WTC11 (cell line): ENCODE results near the gene TNFRSF13B.

Source experiments
- ATF1 ChIP-seq: sonication (generic); formaldehyde crosslinking; IDR thresholded peaks from 2 replicates; pipeline ENCODE4 v1.8.1; 2023; ENCODE audit warnings: mild to moderate bottlenecking, moderate library complexity, missing genetic modification reagents
- ATF2 ChIP-seq: sonication (generic); formaldehyde crosslinking; IDR thresholded peaks from 2 replicates; pipeline ENCODE4 v1.8.1; 2022; ENCODE audit warnings: low read depth, missing genetic modification reagents, borderline replicate concordance
- CTCF ChIP-seq: fragments of 200-600 bp; IDR thresholded peaks from 2 replicates; pipeline ENCODE4 v1.8.0; 2022; ENCODE audit warnings: antibody characterized with exemption
- E2F1 ChIP-seq: sonication (generic); formaldehyde crosslinking; IDR thresholded peaks from 2 replicates; pipeline ENCODE4 v1.8.0; 2022; ENCODE audit warnings: mild to moderate bottlenecking, missing genetic modification reagents
- FOXP4 ChIP-seq: sonication (generic); formaldehyde crosslinking; IDR thresholded peaks from 2 replicates; pipeline ENCODE4 v1.8.0; 2022; ENCODE audit warnings: mild to moderate bottlenecking, missing genetic modification reagents
- MAX ChIP-seq: sonication (generic); formaldehyde crosslinking; IDR thresholded peaks from 2 replicates; pipeline ENCODE4 v1.8.0; 2022; ENCODE audit warnings: mild to moderate bottlenecking, missing genetic modification reagents
- MLX ChIP-seq: sonication (generic); formaldehyde crosslinking; IDR thresholded peaks from 2 replicates; pipeline ENCODE4 v1.8.1; 2023; ENCODE audit warnings: mild to moderate bottlenecking, missing genetic modification reagents, moderate library complexity
- MYBL2 ChIP-seq: sonication (generic); formaldehyde crosslinking; IDR thresholded peaks from 2 replicates; pipeline ENCODE4 v1.8.1; 2023; ENCODE audit warnings: mild to moderate bottlenecking, moderate library complexity, missing genetic modification reagents
- PRDM15 ChIP-seq: sonication (generic); formaldehyde crosslinking; IDR thresholded peaks from 2 replicates; pipeline ENCODE4 v1.8.0; 2022; ENCODE audit warnings: missing genetic modification reagents
- PREB ChIP-seq: sonication (generic); formaldehyde crosslinking; IDR thresholded peaks from 2 replicates; pipeline ENCODE4 v1.8.1; 2022; ENCODE audit warnings: mild to moderate bottlenecking, missing genetic modification reagents, moderate library complexity, borderline replicate concordance
- RELA ChIP-seq: sonication (generic); formaldehyde crosslinking; IDR thresholded peaks from 2 replicates; pipeline ENCODE4 v1.8.1; 2022; ENCODE audit warnings: missing genetic modification reagents, mild to moderate bottlenecking, borderline replicate concordance
- SMAD3 ChIP-seq: sonication (generic); formaldehyde crosslinking; IDR thresholded peaks from 2 replicates; pipeline ENCODE4 v1.8.0; 2022; ENCODE audit warnings: missing genetic modification reagents, mild to moderate bottlenecking, borderline replicate concordance
- ZNF121 ChIP-seq: sonication (generic); formaldehyde crosslinking; IDR thresholded peaks from 2 replicates; pipeline ENCODE4 v1.8.0; 2023; ENCODE audit warnings: missing genetic modification reagents
- ZNF281 ChIP-seq: sonication (generic); formaldehyde crosslinking; IDR thresholded peaks from 2 replicates; pipeline ENCODE4 v1.8.0; 2023; ENCODE audit warnings: mild to moderate bottlenecking, missing genetic modification reagents

GRCh38 chr17:16905593-16906191 lies 66.2 kb downstream of the TNFRSF13B start:
- no peak for TF ChIP-seq ZNF281 (CRISPR knock-in tag)
- TF ChIP-seq PREB (CRISPR knock-in tag) = no peak
- TF ChIP-seq CTCF = no peak
- TF ChIP-seq MYBL2 = no peak
- no peak for TF ChIP-seq ATF1 (CRISPR knock-in tag)
- TF ChIP-seq MLX = no peak
- TF ChIP-seq FOXP4 (CRISPR knock-in tag) = no peak
- no peak for TF ChIP-seq ZNF121 (CRISPR knock-in tag)
- TF ChIP-seq E2F1 = no peak
- TF ChIP-seq MAX (CRISPR knock-in tag) = no peak
- no peak for TF ChIP-seq PRDM15 (CRISPR knock-in tag)
- TF ChIP-seq RELA (CRISPR knock-in tag) = no peak
- TF ChIP-seq SMAD3 = no peak
- TF ChIP-seq ATF2 (CRISPR knock-in tag) = no peak
